Skeletal muscle satellite cell (primary cell): ENCODE measurements around the gene SLC24A1.

Experiments
- H3K27me3 ChIP-seq: 2 replicates; pipeline ENCODE4 v1.7.0; 2013; ENCODE audit warnings: low read length; ENCODE audit not compliant: control insufficient read depth, insufficient read depth
- H3K36me3 ChIP-seq: 2 replicates; pipeline ENCODE4 v1.7.0; 2013; ENCODE audit warnings: mild to moderate bottlenecking, control low read depth, low read length; ENCODE audit not compliant: insufficient read depth
- H3K4me1 ChIP-seq: 2 replicates; pipeline ENCODE4 v1.7.0; 2013; ENCODE audit warnings: low read length; ENCODE audit not compliant: control insufficient read depth, insufficient read depth
- H3K4me2 ChIP-seq: 2 replicates; pipeline ENCODE4 v1.7.0; 2013; ENCODE audit warnings: mild to moderate bottlenecking, low read length
- H3K4me3 ChIP-seq: 2 replicates; pipeline ENCODE4 v1.7.0; 2013; ENCODE audit warnings: low read length
- H3K9ac ChIP-seq: 2 replicates; pipeline ENCODE4 v1.7.0; 2013; ENCODE audit warnings: mild to moderate bottlenecking, low read depth, low read length, moderate library complexity
- H3K9me3 ChIP-seq: replicated peaks from 2 replicates; pipeline ENCODE4 v1.7.0; 2013; ENCODE audit warnings: mild to moderate bottlenecking, control low read depth, low read length

The SLC24A1 gene

GRCh38 chr15:65655026-65655425 is 33.3 kb downstream of the SLC24A1 start:
- peaks cover 14% of the 10 kb centered on the region for H3K36me3 ChIP-seq
- H3K4me1 ChIP-seq: peaks cover 38% of the 10 kb centered on the region
- H3K4me3 ChIP-seq: no peak overlapping the region
- H3K9ac ChIP-seq: no peak overlapping the region
- H3K27me3 ChIP-seq: no peaks in the 10 kb centered on the region
- H3K4me2 ChIP-seq: no peak overlapping the region
- H3K9me3 ChIP-seq: no peaks in the 10 kb centered on the region

DNA sequence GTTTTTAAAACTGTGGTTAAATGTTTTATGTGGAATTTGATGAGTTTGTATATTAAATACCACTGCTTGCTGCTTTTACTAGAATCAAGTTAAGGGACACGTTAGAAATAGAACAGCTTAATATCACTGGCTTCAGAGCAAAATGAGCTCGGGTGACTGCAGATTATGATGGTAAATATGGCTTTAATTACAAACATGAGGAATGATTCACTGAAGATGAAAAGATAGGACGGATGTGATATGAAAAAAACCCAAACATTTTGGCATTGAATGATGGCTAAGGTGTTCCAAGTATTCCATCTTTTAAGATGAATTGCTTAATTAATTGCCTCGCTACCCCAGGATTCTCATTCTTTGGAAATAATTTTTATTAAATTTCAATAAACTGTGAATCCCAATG is 33.7 kb downstream of the SLC24A1 start:
- no peak overlapping the region for H3K9ac ChIP-seq
- peaks cover 14% of the 10 kb centered on the region for H3K36me3 ChIP-seq
- H3K4me3 ChIP-seq: no peak overlapping the region
- no peaks in the 10 kb centered on the region for H3K27me3 ChIP-seq
- H3K4me2 ChIP-seq: no peak overlapping the region
- no peaks in the 10 kb centered on the region for H3K9me3 ChIP-seq
- peaks cover 42% of the 10 kb centered on the region for H3K4me1 ChIP-seq

DNA sequence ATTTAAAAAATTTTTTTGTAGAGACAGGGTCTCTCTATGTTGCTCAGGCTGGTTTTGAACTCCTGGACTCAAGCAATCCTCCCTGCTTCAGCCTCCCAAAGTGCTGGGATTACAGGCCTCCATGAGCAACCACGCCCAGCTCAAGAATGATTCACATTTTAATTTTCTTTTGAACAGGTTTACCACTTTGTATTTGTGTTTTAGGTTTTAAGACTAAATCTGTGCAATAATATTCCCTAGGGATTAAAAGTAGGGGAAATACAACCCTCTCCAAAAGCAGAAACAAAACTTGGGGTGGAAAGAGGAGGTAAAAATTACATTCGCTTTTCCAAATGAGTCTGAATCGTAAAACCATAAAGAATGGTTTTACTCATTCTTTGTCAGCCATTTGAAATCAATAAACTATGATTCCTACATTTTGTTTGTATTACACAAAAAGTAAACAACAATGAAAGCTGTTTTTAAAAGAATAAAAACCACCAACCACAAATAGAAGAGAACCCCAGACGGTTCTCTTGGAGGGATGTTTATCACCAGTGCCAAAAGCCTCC is 37.8 kb downstream of the SLC24A1 start:
- Histone ChIP-seq H3K27me3 (no peaks in the 10 kb centered on the region), H3K4me2 (no peak overlapping the region), H3K4me3 (no peak overlapping the region), H3K36me3 (peaks cover 10% of the 10 kb centered on the region), H3K9me3 (no peaks in the 10 kb centered on the region), H3K9ac (no peak overlapping the region), H3K4me1 (peaks cover 29% of the 10 kb centered on the region)

- Histone ChIP-seq H3K9me3 (no peaks in the 10 kb centered on the region), H3K4me3 (no peak overlapping the region), H3K36me3 (peaks cover 9% of the 10 kb centered on the region)
Observed at GRCh38 chr15:65660927-65661326, 39.2 kb downstream of the SLC24A1 start.

GRCh38 chr15:65663521-65663920 is 41.8 kb downstream of the SLC24A1 start:
- peaks cover 25% of the 10 kb centered on the region for H3K4me1 ChIP-seq
- no peak overlapping the region for H3K9ac ChIP-seq
- peaks cover 3% of the 10 kb centered on the region for H3K36me3 ChIP-seq
- no peak overlapping the region for H3K4me3 ChIP-seq
- H3K9me3 ChIP-seq: no peaks in the 10 kb centered on the region
- no peak overlapping the region for H3K4me2 ChIP-seq
- H3K27me3 ChIP-seq: no peaks in the 10 kb centered on the region

More at GRCh38 chr15:65660927-65661326, 39.2 kb downstream of the SLC24A1 start:
- Histone ChIP-seq H3K27me3 (no peaks in the 10 kb centered on the region), H3K4me1 (peaks cover 18% of the 10 kb centered on the region), H3K9ac (no peak overlapping the region), H3K4me2 (no peak overlapping the region)

- H3K9ac ChIP-seq: no peak overlapping the region
- H3K4me2 ChIP-seq: no peak overlapping the region
- no peaks in the 10 kb centered on the region for H3K9me3 ChIP-seq
- H3K4me3 ChIP-seq: no peak overlapping the region
- H3K36me3 ChIP-seq: peaks cover 19% of the 10 kb centered on the region
- H3K27me3 ChIP-seq: no peaks in the 10 kb centered on the region
- H3K4me1 ChIP-seq: peaks cover 12% of the 10 kb centered on the region
Observed at GRCh38 chr15:65666257-65666656, 44.5 kb downstream of the SLC24A1 start.

GRCh38 chr15:65675551-65675950 is 53.8 kb downstream of the SLC24A1 start:
- no peak overlapping the region for H3K4me2 ChIP-seq
- H3K4me3 ChIP-seq: no peak overlapping the region
- peaks cover 5% of the 10 kb centered on the region for H3K36me3 ChIP-seq
- no peaks in the 10 kb centered on the region for H3K9me3 ChIP-seq
- no peaks in the 10 kb centered on the region for H3K4me1 ChIP-seq
- H3K9ac ChIP-seq: no peak overlapping the region
- H3K27me3 ChIP-seq: no peaks in the 10 kb centered on the region

DNA sequence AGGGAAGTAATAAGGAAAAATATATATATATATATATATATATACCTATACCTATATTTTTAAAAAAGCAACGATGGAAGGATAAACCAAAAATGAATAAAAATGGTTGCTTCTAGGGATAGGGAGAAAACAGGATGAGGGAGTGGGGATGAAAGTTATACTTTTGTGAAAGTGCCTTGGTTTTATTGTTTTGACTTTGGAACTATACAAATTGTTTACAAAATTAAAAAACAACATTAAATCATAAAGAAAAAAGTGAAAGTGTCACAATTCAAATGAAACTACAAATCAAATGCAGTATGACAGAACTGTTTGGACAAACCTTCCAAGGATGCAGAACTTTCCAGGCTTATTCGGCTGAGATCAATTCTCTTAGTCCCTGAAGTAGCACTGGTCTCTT is 54.4 kb downstream of the SLC24A1 start:
- H3K36me3 ChIP-seq: no peaks in the 10 kb centered on the region
- no peak overlapping the region for H3K4me3 ChIP-seq
- H3K4me2 ChIP-seq: no peak overlapping the region
- H3K9me3 ChIP-seq: no peaks in the 10 kb centered on the region
- no peaks in the 10 kb centered on the region for H3K4me1 ChIP-seq
- no peak overlapping the region for H3K9ac ChIP-seq
- no peaks in the 10 kb centered on the region for H3K27me3 ChIP-seq

DNA sequence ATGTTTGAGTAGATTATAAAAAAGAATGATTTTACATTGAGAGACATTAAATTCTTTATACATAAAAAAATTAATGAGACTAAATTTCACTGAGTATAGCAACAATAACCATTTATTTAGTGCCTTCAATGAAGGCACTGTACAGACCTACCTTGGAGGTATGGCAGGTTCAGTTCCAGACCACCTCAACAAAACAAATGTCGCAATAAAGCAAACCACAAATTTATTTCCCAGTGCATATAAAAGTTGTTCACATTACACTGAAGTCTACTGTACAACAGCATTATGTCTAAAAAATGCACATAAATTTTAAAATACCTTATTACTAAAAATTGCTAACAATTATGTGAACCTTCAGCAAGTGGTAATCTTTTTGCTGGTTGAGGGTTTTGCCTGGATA is 58.8 kb downstream of the SLC24A1 start:
- H3K9me3 ChIP-seq: no peaks in the 10 kb centered on the region
- H3K4me2 ChIP-seq: no peak overlapping the region
- no peak overlapping the region for H3K9ac ChIP-seq
- no peaks in the 10 kb centered on the region for H3K27me3 ChIP-seq
- no peaks in the 10 kb centered on the region for H3K4me1 ChIP-seq
- H3K4me3 ChIP-seq: no peak overlapping the region
- H3K36me3 ChIP-seq: no peaks in the 10 kb centered on the region

DNA sequence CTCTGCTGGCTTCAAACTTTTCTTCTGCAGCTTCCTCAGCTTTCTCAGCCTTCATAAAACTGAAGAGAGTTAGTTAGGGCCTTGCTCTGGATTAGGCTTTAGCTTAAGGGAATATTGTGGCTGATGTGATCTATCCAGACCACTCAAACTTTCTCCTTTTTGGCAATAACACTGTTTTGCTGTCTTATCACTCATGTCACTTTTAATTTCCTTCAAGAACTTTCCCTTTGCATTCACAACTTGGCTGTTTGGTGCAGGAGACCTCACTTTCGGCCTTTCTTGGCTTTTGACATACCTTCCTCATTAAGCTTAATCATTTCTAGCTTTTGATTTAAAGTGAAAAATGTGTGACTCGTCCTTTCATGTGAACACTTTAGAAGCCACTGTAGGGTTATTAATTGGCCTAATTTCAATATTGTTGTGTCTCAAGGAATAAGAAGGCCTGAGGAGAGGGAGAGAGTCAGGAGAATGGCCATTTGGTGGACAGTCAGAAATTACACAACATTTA is 60.7 kb downstream of the SLC24A1 start:
- H3K4me2 ChIP-seq: no peak overlapping the region
- H3K9ac ChIP-seq: no peak overlapping the region

GRCh38 chr15:65688462-65688861 is 66.7 kb downstream of the SLC24A1 start:
- H3K4me1 ChIP-seq: no peaks in the 10 kb centered on the region
- H3K9ac ChIP-seq: no peak overlapping the region
- no peaks in the 10 kb centered on the region for H3K27me3 ChIP-seq
- no peaks in the 10 kb centered on the region for H3K9me3 ChIP-seq
- H3K4me2 ChIP-seq: no peak overlapping the region
- H3K36me3 ChIP-seq: peaks cover 17% of the 10 kb centered on the region
- H3K4me3 ChIP-seq: no peak overlapping the region

More for the DNA sequence above, 60.7 kb downstream of the SLC24A1 start:
- no peak overlapping the region for H3K4me3 ChIP-seq
- no peaks in the 10 kb centered on the region for H3K36me3 ChIP-seq
- no peaks in the 10 kb centered on the region for H3K4me1 ChIP-seq
- H3K9me3 ChIP-seq: no peaks in the 10 kb centered on the region
- no peaks in the 10 kb centered on the region for H3K27me3 ChIP-seq

GRCh38 chr15:65690173-65690572 is 68.4 kb downstream of the SLC24A1 start:
- peaks cover 17% of the 10 kb centered on the region for H3K36me3 ChIP-seq

More at GRCh38 chr15:65690173-65690572, 68.4 kb downstream of the SLC24A1 start:
- Histone ChIP-seq H3K4me2 (no peak overlapping the region), H3K4me1 (no peaks in the 10 kb centered on the region), H3K4me3 (no peak overlapping the region), H3K9me3 (no peaks in the 10 kb centered on the region), H3K9ac (no peak overlapping the region), H3K27me3 (no peaks in the 10 kb centered on the region)
